DMS79 treated with DMSO at 0.1 percent for 48 hours (cell line): ENCODE measurements around the gene GPR78.

Experiments used
- DNase-seq: peaks from one replicate; lab custom pipeline; 2025; lab: John Stamatoyannopoulos, UW

The GPR78 gene

DNA sequence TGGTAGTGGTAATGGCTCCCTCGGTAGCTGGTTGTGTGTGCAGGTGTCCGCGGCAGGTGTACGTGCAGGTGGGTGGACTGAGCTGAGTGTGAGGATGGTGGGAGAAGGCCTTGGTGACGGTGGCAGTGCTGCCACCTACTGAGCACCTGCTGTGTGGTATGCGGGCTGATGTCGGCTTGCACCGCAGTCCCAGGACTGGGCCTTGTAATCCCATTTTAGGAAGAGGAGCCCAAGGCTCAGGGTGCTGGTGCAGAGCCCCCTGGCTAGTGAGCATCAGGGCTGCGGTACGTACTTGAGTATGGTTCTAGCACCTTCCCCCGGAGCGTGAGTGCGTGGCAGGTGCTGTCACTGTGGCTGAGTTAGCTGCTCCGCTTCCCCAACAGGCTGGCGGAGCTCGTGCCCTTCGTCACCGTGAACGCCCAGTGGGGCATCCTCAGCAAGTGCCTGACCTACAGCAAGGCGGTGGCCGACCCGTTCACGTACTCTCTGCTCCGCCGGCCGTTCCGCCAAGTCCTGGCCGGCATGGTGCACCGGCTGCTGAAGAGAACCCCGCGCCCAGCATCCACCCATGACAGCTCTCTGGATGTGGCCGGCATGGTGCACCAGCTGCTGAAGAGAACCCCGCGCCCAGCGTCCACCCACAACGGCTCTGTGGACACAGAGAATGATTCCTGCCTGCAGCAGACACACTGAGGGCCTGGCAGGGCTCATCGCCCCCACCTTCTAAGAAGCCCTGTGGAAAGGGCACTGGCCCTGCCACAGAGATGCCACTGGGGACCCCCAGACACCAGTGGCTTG is 6.7 kb downstream of the GPR78 start:
- DNase-seq, result no peak

DNA sequence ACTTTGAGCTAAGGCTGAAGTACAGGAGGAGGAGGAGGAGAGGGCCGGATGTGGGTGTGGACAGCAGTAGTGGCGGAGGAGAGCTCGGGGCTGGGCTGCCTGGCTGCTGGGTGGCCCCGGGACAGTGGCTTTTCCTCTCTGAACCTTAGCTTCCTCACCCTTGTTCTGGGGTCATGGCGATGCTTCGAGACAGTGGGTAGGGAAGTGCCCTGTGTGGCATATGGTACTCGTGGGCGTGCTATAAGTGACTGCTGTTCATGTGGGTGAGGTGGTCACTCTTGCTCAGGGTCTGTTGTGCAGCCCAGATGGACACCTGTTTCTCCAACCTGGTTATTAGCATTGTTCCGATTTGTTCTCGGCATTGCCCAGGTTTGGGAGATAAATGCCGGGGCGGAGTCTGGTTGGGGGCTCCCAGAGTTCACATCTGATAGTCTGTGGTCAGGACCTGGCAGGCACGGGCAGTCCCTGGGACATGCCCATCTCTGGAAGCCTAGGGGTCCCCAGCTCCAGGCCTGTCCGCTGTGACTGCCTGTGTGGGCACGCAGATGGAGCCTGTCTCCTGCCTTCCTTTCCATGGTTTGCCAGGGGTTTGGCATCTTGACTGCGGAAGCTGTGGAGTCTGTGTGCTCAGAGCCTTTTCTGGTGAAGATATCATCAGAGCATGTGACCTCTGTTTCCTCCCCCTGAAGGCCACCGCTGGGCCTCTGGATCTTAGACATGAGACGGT is 7.4 kb downstream of the GPR78 start:
- no peak for DNase-seq

DNA sequence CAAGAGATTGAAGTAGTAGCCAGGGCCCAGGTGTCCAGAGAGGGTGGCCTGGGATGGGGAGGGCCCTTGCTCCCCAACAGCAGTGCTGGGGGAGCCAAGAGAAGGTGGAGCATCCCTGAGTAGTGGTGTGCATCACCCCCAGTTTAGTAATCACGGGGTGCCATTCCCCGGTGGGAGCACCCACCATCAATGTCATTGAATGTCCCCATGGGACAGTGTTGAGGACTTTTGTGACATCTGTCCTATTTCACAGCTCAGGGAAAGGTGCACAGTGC is 7.9 kb downstream of the GPR78 start:
- DNase-seq, result no peak

DNA sequence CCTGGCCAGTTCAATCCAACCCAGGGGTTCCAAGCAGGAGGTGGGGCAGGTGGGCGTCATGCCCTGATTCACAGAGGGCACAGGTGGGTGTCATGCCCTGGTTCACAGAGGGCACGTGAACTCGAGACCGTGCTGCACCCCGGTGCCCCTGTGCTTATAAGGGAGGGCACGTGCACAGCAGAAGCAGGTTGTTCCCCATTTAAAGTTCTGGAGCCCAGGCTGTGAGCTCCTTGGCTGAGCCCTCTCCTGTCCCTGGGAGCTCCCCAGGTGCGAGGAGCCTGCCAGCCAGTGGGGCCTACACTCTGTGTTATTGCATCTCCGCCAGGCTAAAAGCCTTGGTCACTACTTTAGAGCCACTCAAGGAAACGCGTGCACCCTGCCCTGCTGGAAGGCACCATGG is 9.1 kb downstream of the GPR78 start:
- no peak for DNase-seq

DNA sequence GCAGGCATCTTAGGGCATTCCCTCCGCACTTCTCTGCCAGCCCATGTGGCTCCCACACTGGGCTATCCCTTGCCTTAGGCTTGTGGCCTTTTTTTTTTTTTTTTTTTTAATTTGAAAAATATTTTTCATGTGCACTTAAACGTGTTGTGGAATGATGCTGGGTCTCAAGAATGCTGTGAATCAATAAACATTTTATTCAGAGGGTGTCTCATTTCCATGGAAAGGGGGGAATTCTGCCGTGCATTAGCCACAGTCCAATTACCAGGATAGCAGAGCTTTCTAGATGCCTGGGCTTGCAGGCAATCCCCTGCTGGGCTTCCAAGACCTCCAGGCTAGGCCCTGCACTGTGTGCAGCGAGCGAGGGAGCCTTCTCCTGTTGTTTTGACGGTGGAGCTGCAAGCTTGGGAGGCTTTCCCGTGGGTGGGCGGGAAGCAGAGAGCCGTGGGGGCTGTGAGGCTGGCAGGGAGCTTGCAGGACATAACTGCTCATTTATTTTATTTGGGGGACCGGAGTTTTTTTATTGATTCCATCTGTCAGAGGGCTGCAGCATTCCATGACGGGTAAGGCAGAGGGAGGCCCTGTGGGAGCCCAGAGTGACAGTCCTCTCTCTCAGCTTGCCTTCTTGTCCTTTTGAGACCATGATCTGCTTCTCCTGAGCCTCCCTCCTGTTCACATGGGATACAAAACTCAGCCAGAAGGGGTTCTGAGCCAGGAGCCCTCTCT is 9.8 kb downstream of the GPR78 start:
- DNase-seq, result no peak

DNA sequence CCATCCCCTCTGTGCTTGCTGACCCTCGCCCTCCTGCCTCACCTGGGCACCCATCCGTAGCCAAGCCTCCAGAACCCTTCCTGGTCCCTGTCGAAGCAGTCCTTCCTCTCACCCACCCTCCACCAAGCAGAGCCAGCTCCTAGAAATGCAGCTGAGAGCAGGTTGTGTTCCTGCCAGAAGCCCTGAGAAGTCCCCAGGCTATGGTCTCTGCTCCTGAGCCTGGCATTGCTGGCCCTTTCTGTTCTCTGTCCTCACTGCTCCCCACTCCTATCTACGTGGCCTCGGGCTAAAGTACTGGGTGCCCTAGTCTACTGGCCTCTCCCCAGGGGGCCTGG is 10.3 kb downstream of the GPR78 start:
- no peak for DNase-seq

DNA sequence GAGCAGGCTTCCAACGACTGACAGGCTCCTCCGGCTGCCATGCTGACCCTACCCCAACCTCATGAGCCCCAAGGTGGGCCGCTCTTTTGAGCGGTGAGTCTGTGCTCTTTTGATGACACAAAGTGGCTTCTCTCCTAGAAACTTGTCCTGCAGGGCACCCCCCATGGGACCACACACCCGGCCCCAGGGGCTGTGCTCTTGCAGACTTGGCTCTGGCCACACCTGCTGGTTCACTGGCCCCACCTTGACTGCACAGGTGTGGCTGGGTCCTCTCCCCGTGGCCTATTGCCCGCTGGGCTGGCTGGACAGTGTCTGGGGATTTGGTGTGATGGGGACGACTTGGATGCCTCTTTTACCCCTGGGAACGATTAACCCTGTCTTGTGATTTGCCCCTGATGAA is 10.9 kb downstream of the GPR78 start:
- no peak for DNase-seq

DNA sequence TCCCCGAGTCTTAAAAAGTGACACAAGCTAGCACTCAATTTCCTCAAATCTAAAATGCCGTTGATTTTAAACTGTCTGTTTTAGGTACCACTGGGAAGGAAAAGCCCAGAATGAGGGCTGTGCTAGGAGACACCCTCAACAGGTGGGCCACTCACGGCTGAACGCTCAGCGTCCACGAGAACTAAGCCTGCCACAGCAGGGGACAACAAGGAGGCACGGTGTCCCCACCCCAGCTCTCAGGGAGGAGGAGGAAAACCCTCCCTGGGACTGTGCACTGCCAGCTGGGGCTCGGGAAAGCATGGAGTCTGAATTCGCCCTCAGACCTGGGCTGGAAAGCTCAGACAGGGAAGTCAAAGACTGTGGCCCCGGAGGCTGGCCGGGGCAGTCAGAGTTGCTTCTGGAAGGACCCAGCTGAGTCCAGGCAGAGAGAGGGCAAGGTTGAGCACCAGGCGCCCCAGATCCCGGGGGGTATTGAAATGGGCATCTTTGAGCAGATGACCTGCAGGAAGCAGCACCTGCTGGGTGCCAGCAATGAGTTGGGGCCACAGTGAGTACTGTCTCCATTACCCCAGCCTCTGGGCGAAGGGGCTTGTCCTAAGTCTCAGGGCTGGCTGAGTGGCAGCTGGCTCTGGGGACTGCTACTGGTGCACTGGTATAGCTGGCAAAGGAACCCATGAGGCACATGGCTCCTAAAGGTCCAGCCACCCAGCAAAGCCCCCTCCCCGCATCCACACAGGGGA is 11.6 kb downstream of the GPR78 start:
- no peak for DNase-seq

DNA sequence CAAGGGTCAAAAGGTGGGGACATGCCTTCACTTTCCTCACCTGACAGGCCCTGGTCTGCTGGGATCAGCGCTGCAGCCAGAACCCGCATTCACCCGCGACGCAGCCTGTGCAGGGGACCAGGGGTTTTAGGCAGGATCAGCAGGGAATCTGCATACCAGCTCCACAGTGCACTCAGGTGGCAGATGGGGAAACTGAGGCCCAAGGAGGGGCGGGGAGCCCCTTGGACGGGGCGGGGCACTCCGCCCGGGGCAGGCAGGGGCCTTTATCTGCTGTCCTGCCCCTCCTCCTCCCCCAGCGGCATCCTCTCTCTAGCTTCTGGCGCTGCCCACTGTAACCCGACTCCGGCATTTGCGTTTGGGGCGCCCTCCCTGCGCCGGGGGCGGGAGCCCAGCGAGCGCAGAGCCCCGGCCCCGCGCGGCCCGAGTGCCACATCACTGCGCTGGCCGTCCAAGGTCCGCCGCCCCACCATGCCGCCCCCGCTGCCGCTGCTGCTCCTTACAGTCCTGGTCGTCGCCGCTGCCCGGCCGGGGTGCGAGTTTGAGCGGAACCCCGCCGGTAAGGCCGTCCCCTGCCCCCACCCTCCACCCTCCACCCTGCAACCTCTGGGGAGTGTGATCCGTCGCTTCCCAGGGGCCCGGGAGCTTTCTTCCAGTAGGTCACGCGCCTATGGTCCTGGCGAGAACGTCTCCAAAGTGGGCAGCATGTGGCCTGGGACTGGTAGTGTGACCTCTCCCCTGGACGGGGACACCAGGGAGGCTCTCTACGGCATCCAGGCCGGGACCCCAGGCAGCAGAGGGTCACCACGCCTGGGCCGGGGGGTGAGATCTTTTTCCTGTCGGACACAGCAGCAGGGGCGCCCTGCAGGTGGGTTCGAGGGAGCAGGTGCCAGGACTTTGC is 12.4 kb downstream of the GPR78 start, which contains the start of gene CPZ:
CPZ (plus strand) TSS at position 400 of the 898 bp plus-strand sequence; CDS start at position 469, 69 bp downstream.
- DNase-seq, result peak; percentile 1

DNA sequence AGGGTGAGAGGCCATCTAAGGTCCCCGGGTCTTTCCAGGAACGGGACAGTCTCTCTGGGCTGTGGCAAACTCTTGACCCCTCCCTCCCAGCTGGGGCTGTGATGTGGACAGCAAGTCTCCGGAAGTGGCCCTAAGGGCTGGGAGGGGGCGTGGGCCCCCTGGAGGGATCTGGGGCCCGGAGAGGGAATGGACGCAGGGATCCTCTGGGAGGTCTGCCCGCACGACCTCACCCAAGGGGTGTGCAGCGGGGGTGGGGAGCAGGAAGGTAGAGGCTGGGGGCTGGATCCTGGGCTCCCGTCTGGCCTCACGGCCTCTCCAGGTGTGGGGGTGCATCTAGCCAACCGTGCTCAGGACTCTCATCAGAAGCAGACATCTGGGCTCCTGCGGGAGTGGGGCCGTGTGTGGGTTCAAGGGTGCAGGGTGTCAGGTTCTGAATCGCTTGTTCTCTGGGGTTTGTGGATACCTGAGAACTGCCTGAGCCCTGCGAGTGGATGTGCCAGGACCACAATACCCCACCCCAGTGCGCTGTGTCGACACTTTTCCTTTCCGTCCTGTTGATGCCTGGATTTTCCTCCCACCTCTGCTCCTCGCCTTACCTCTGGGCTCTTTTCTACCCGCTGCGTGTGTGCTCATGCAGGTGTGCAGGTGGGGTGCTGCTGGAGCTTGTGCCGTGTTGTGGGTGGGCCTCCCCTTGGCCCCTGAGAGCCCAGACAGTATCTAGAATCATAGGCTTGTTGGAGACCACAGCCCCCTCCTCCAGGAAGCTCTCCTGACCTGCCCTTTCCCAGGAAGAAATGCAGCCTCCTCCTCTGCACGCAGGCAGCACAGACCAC is 13.3 kb downstream of the GPR78 start:
- no peak for DNase-seq

DNA sequence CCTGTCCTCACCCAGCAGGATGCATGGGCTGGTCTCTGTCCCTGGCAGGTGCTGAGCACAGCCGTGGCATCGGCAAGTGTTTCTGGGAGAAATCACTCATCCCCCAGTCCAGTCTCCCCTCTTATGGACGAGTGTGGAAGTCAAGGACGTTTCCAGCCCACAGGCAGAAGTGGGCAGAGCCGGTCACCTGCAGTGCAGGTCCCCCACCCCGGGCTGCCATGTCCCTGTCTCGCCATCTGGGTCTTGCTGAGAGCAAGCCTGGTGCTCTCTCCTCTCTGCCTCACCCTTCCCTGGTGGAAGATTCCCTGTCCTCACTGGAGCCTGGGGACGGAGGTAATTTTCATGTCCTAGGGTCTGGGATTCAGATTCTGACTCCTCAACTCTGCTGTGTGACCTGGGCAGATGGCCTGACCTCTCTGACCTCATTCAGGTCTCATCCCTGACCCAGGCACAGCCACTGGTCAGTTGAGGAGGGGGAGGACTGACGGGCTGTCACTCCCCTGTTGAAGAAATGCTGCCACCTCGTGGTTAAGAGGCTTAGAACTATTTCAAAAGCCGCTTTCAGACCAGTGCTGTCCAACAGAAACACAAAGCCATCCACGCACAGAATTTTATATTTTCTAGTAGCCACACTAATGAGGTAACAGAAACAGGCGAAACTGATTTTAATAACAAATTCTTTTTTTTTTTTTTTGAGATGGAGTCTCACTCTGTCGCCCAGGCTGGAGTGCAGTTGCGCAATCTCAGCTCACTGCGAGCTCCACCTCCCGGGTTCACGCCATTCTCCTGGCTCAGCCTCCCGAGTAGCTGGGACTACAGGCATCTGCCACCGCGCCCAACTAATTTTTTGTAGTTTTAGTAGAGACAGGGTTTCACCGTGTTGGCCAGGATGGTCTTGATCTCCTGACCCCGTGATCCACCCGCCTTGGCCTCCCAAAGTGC is 14.2 kb downstream of the GPR78 start:
- peak; percentile 34 for DNase-seq

DNA sequence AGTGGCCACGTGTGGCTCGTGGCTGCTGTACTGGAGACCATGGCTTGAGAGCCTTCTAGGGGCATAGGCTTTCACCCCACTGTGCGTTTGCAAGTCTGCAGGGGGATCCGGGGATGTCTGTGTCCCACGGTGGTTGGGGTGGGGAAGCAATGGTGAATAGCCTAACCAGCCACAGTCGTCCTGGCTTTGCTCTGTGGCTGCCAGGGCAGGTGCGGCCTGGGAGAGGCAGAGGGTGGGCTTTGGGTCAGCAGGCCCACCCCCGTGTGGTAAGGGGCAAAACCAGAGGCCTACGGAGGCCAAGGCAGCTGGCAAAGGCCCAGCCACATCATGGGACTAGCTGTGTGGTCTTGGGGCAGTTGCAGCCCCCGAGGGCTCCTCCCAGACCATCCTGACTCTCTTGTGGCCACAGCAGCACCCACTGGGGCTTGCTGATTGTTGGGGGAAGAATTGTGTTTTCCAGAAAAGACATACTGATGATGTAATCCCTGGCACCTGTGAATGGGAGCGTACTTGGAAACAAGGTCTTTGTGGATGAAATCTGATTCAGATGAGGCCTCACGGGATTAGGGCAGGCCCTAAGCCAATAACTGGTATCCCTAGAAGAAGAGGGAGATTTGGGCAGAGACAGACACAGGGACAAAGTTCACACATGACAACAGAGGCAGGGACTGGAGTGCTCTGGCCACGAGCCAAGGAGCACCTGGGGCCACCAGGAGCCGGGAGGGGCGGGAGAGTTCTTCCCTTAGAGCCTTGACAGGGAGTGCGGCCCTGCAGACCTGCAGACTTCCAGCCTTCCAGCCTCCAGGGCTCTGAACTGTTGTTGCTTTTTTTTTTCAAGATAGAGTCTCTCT is 15.3 kb downstream of the GPR78 start:
- DNase-seq, result peak; percentile 22

DNA sequence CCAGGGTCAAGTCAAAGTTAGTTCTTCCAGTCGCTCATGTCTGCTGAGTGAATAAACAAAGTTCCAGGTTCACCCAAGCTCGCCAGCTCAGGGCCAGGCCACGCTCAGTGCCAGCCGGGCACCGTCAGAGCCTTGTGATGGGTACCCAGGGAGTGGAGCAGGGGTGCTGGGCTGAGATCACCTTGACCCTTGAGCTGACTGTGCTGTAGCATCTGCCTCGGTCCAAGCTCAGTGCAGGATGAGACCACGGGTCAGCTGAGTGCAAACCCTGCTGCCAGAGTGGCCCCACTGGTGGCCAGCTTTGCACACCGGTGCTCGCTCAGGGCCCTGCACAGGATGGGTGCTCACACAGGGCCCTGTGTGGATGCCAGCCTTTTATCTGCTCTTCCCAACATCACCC is 16.7 kb downstream of the GPR78 start:
- no peak for DNase-seq

DNA sequence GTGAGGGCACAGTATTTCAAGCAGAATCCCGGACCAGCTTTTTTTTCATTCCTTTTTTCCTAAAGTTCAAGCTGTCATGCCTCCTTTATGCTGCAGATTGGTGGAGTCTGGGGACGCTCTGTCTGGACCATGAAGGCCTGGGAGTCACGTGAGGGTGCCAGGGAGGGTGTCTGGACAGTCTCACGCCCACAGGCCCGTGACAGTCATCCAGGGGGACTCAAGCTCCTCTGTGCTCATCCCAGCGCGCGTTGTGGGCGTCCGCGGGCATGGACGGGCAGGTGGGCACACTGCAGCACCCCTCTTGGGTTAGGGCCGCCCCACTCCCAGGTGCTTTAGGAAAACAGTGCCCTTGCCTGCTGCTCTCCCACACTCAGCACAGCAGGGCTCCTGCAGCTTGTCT is 17.1 kb downstream of the GPR78 start:
- DNase-seq, result no peak

DNA sequence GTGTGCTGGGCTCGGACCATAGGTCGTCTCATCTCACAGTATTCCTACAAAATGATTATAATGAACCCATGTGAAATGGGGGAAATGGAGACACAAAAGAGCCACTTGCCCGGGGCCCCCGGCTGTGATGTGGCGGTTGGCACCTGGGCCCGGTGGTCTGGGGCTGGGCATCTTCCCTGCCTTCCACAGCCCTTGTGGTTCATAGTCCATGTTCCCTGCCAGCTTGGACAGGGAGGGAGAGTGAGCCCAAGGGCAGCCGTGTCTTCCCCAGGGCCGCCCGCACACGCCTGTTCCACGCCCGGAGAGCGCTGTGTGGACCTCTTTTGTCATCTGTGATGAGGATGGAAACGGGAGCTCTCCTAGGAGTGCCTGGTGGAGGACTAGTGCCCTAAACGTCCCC is 17.6 kb downstream of the GPR78 start:
- no peak for DNase-seq

DNA sequence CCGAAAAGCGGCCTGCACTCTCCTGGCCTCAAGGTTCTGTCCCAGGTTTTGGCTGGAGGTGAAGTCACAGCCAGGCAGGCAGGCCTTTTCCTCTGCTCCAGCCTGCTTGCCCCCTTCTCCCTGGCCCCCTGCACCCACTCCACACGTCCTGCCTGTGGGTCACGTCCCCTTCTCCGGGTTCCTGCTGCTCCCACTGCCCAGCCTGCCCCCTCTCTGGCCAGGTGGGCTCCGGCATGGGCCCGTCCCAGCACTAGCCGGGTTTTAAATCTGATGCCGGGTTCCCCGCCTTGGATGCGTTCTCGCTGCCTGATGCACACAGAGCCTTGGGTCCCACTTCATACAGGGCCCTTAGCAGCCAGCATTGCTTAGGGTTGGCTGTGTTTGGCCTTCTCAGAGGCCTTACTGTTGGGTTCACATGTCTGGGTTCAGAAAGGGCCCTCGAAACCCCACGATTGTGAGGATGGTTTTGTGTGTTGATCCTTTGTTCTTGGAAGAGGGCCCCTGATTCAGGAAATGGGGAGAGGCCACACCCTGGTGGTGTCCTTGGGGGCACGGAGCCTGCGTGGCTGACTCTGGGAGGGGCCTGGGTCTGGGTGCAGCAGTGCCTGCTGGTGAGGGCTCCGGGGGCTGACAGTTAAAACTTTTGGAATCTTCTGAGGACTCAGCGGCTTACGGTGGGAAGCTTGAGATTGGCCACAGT is 18.3 kb downstream of the GPR78 start:
- DNase-seq, result no peak

DNA sequence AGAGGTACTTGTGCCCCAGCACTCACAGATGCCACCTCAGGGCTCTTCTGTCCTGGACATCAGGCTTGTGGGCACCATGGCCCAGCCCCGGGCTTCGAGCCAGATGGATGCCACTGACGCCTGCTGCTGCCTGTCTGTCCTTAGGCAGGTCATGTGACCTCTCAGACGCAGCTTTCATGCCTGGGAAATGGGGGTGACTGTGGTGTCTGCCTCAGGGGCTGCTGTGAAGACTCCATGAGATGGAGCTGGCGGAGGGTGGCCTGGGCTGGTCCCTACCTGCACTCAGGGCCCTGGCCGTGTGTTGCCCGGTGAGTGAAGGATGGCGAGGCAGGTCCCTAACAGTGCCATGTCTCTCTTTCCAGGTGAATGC is 18.9 kb downstream of the GPR78 start:
- no peak for DNase-seq

DNA sequence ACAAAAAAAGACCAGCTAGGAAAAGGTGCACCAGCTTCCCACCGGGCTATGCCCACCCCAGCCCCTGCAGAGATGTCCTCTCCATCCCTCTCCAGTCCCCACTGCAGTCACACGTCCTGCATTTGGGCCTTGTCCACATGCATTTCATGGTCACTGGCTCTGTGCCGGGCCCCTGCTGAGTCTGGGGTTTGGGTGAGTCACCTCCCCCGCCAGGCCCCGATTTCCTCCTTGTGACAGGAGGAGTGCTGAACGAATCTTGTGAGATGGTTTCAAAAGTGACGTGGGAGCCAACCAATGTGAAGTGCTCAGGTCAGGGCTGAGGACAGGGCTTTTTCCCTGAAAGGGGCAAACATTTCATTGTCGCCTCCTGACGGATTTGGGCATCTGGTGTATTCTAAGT is 19.5 kb downstream of the GPR78 start:
- DNase-seq, result no peak
